Measurements from ENCODE around the gene GRIK5. TPM values are rescaled to one million over a fixed set of nuclear protein-coding genes. Genes with fewer than 3 reads are reported as not detected.

Gene GRIK5
- total RNA-seq, 1 experiment from 2014 or later, result 43.1 TPM

GRCh38 chr19:41999071-41999877, 70.7 kb downstream of the GRIK5 start:
- H2AFZ ChIP-seq (ENCODE audit: low read length), result no peak overlapping the region
- Mint-ChIP-seq H3K27me3 (ENCODE audit: low read depth) (peaks cover 79% of the 10 kb centered on the region), H3K9me3 (peaks cover 0 to 2% of the 10 kb centered on the region in 2 experiments; a peak in 4 of 5 replicates), H3K4me1 (peaks cover 29 to 44% of the 10 kb centered on the region in 2 experiments), H3K27ac (no peak overlapping the region), H3K36me3 (ENCODE audit: insufficient read depth in 1 of 3, low read depth in 3 of 3) (peaks cover 19 to 32% (median 21%) of the 10 kb centered on the region in 3 experiments), H3K4me3 (peak overlapping the region; percentile 43 to 72)
- no peak overlapping the region for H4K91ac ChIP-seq (ENCODE audit: insufficient read length, low read depth, low read length)
- H3T11ph ChIP-seq (ENCODE audit: low read length), result no peak overlapping the region
- H4K5ac ChIP-seq (ENCODE audit: insufficient read length, low read depth, low read length), result no peak overlapping the region
- H3K18ac ChIP-seq (ENCODE audit: insufficient read length, low read depth, low read length), result no peak overlapping the region
- no peak overlapping the region for H3K56ac ChIP-seq (ENCODE audit: insufficient read length, low read depth, low read length)
- peaks cover 28% of the 10 kb centered on the region for H3K27me3 ChIP-seq (ENCODE audit: insufficient read depth, low read length)
- peaks cover 2% of the 10 kb centered on the region for H4K20me1 ChIP-seq (ENCODE audit: control insufficient read depth, insufficient read depth, insufficient read length)
- no peak overlapping the region for H2BK5ac ChIP-seq (ENCODE audit: insufficient read length, low read length)
- H3K9me3 ChIP-seq (ENCODE audit: control insufficient read depth, low read depth, low read length), result no peaks in the 10 kb centered on the region
- no peaks in the 10 kb centered on the region for H3K79me1 ChIP-seq (ENCODE audit: insufficient read depth, low read depth, low read length, poor library complexity, severe bottlenecking)
- peaks cover 4% of the 10 kb centered on the region for H3K23me2 ChIP-seq (ENCODE audit: insufficient read length, low read depth, low read length, poor library complexity, severe bottlenecking)
- no peak overlapping the region for H2BK120ac ChIP-seq (ENCODE audit: low read depth, low read length, poor library complexity, severe bottlenecking)
- peak overlapping the region; percentile 22 for H3K4me2 ChIP-seq (ENCODE audit: insufficient read depth, insufficient read length, low read length)
- H3K79me2 ChIP-seq (ENCODE audit: insufficient read depth, low read length), result no peaks in the 10 kb centered on the region
- H2AK5ac ChIP-seq (ENCODE audit: insufficient read length, low read length), result no peak overlapping the region
- no peak overlapping the region for H3K23ac ChIP-seq (ENCODE audit: insufficient read length, low read depth, low read length)
- no peak overlapping the region for H2BK15ac ChIP-seq (ENCODE audit: low read depth, low read length)
- H3K14ac ChIP-seq (ENCODE audit: insufficient read depth, low read length), result no peak overlapping the region; the same call in 1 of the 2 replicates
- H2BK20ac ChIP-seq (ENCODE audit: low read depth, low read length, poor library complexity, severe bottlenecking), result no peak overlapping the region
- no peak overlapping the region for H3K4ac ChIP-seq (ENCODE audit: low read depth, low read length)
- H3K27ac ChIP-seq (ENCODE audit: insufficient read length, low read depth, low read length), result no peak overlapping the region
- H3K4me1 ChIP-seq (ENCODE audit: insufficient read depth, low read length), result peaks cover 5% of the 10 kb centered on the region; the same call in 1 of the 2 replicates
- no peak overlapping the region for H3K9ac ChIP-seq (ENCODE audit: extremely low read depth, insufficient read length, low read length)
- no peak; the same call in 2 of the 3 replicates for TF ChIP-seq CTCF (conservative IDR thresholded peaks at IDR 0.05)
- no CpG with 5 or more reads among the region's 55 CpGs for WGBS (ENCODE audit: extremely low coverage, insufficient read length, low lambda C conversion rate)
- H4K8ac ChIP-seq (replicated peaks; ENCODE audit: insufficient read length, low read depth, low read length), result no peak overlapping the region
- no peak overlapping the region for H2BK12ac ChIP-seq (ENCODE audit: insufficient read length, low read depth, low read length)
- DNase-seq, result peak; percentile 68

All from H9 (cell line).